ENCODE measurements around the gene ZFP36. TPM values are rescaled to one million over a fixed set of nuclear protein-coding genes. Genes with fewer than 3 reads are reported as not detected.

Gene ZFP36
- total and polyA plus RNA-seq, 2 of the 8 experiments (the other 6 are each of a cell fraction or from before 2014, with no cell fraction given): 4.0 to 10.9 TPM

DNA sequence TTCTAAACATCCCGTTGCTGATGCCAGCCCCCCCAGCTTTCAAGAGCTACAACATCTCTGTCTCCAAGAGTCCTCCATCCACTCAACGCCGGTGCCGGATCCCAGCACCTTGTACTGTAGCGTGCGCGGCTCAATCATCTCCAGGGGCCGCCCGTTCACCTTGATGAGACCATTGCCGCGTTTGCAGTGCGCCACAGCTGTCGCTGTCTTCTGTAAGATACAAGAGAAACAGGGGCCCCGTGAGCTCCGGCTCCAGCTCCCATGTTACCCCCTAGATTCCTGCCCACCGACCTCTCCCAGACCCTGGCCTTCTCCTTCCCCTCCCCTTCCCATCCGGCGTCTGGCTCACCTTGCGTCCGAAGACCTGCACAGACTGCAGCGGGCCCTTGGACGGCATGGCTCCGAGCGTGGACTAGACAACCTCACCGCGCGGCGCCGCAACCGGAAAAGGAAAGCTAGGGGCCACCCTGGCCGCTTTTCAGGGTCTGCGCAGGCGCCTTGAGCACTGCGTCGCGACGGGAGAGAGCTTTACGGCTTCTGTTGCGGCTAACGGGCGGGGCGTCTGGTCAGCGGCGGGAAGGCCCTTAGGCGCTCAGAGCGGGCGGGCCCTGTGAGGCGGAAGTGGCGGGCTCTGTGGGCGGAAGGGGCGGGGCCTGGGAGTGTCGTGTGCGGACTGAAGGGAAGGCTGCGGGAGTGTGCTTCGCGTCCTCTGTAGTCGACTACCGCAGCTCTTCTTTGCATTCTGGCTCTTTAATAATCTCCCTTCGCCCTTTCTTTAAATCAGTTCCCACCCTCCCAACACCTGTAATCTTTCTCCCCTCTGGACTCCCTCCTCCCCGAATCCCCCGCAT lies 29.1 kb downstream of the ZFP36 start, which contains the start of gene RPS16:
Gene RPS16, minus strand, starts transcription at position 451 of the 851 bp plus-strand sequence. Its CDS starts 54 bp downstream, at position 397.
- FAIRE-seq (no peak), DNase-seq (ENCODE audit: low read depth in 1 of 2, low spot score in 2 of 2) (peak; percentile 95 to 97)
- H3K18ac ChIP-seq (ENCODE audit: extremely low read depth, low read length): peak within 1 kb of the TSS; percentile 99
- H3K79me2 ChIP-seq (ENCODE audit: control insufficient read depth in 1 of 2, insufficient read depth in 2 of 2, low read length in 2 of 2): peaks cover 7 to 20% of the 10 kb centered on the region in 2 experiments; a peak in 3 of 4 replicates
- H3K4me1 ChIP-seq (replicated peaks in 1 of 4; ENCODE audit: control insufficient read depth in 3 of 4, insufficient read depth in 4 of 4, low read length in 3 of 4): peaks cover 0 to 10% (median 2%) of the 10 kb centered on the region in 4 experiments; a peak in 6 of 7 replicates
- 2% methylated on average over 56 of the region's 61 CpGs; no CpG with 5 or more reads in 1 of the 2 experiments for WGBS, 2 experiments (ENCODE audit: extremely low coverage in 1 of 2, insufficient coverage in 1 of 2, insufficient read length in 1 of 2, insufficient replicate concordance in 2 of 2, low coverage in 1 of 2, low lambda C conversion rate in 2 of 2, missing lambda C conversion rate in 1 of 2)
- peak within 1 kb of the TSS; percentile 97 to 99 (median 98) for H3K4me3 ChIP-seq (ENCODE audit: extremely low read depth in 1 of 4, insufficient read depth in 2 of 4, low read depth in 3 of 4, low read length in 4 of 4)
- 0 out of 2 replicates have a peak within 1 kb of the TSS, but pooled peaks have one; percentile 75 for H2AK5ac ChIP-seq (ENCODE audit: low read depth, low read length)
- H3K27ac ChIP-seq (ENCODE audit: low read depth, low read length): peak within 1 kb of the TSS; percentile 91
- peak within 1 kb of the TSS; percentile 98 for H2BK5ac ChIP-seq (ENCODE audit: low read depth, low read length)
- H4K91ac ChIP-seq (replicated peaks; ENCODE audit: insufficient read length, low read length): peak within 1 kb of the TSS; percentile 96
- ChIA-PET CTCF (ENCODE audit: partially characterized antibody) (interaction anchor here (0.5 to 1.6 kb wide), 13 partner anchors 9 to 74 kb away, joined by 3 to 11 read pairs (median 5); partner anchors contain the start of genes PLEKHG2 and SUPT5H), POLR2A (ENCODE audit: partially characterized antibody) (interaction anchor here (0.5 to 47.8 kb wide), 35 partner anchors 11 to 398 kb away, joined by 3 to 1154 read pairs (median 7); partner anchors contain the start of genes DLL3, DYRK1B, EID2B and IFNL1)
- H3K9ac ChIP-seq (replicated peaks in 1 of 4; ENCODE audit: extremely low read depth in 1 of 4, low read depth in 3 of 4, low read length in 3 of 4): peak within 1 kb of the TSS; percentile 90 to 97 (median 96)
- H2BK20ac ChIP-seq (ENCODE audit: low read length): no peak within 1 kb of the TSS
- H4K5ac ChIP-seq (ENCODE audit: insufficient read length, low read depth, low read length): peak within 1 kb of the TSS; percentile 97
- H3K36me3 ChIP-seq (ENCODE audit: control insufficient read depth in 2 of 4, insufficient read depth in 4 of 4, low read length in 3 of 4): peaks cover 20 to 30% (median 23%) of the 10 kb centered on the region in 4 experiments
- H2BK120ac ChIP-seq (replicated peaks; ENCODE audit: low read depth, low read length): no peak within 1 kb of the TSS
- H3K79me1 ChIP-seq (ENCODE audit: low read depth, low read length): peaks cover 8% of the 10 kb centered on the region
- no peaks in the 10 kb centered on the region for H3K9me3 ChIP-seq (ENCODE audit: insufficient read depth in 2 of 2, low read depth in 1 of 2, low read length in 1 of 2)
- no peak within 1 kb of the TSS for H2BK15ac ChIP-seq (ENCODE audit: low read length)
- H2AFZ ChIP-seq (ENCODE audit: low read length): no peak within 1 kb of the TSS
- peak within 1 kb of the TSS; percentile 35; the same call in 1 of the 2 replicates for H4K8ac ChIP-seq (ENCODE audit: extremely low read depth, insufficient read depth, low read length)
- H3K4ac ChIP-seq (replicated peaks; ENCODE audit: insufficient read length, low read depth, low read length): peak within 1 kb of the TSS; percentile 40
- H3K4me2 ChIP-seq (ENCODE audit: insufficient read depth in 1 of 2, low read depth in 2 of 2, low read length in 2 of 2): peak within 1 kb of the TSS; percentile 82 to 87
- peak within 1 kb of the TSS; percentile 49 for H3K14ac ChIP-seq (ENCODE audit: insufficient read length)
- H2BK12ac ChIP-seq (ENCODE audit: low read depth, low read length): peak within 1 kb of the TSS; percentile 7; the same call in 1 of the 2 replicates
- no peaks in the 10 kb centered on the region; a peak in 1 of 7 replicates for H3K27me3 ChIP-seq (replicated peaks in 1 of 4; ENCODE audit: control insufficient read depth in 3 of 4, extremely low read depth in 1 of 4, insufficient read depth in 3 of 4, low read length in 3 of 4)
- H4K20me1 ChIP-seq (replicated peaks in 1 of 2; ENCODE audit: control insufficient read depth in 1 of 2, insufficient read depth in 2 of 2, low read length in 2 of 2): peaks cover 2 to 18% of the 10 kb centered on the region in 2 experiments
- H3K23ac ChIP-seq (ENCODE audit: insufficient read length): no peak within 1 kb of the TSS
- peaks cover 8% of the 10 kb centered on the region for H3K23me2 ChIP-seq (ENCODE audit: low read depth, low read length)
- peak within 1 kb of the TSS; percentile 89 for H3K56ac ChIP-seq (replicated peaks; ENCODE audit: insufficient read length, low read depth, low read length)
- TF ChIP-seq POLR2A (IDR thresholded peaks at IDR 0.05; ENCODE audit: control extremely low read depth in 1 of 2, low read depth in 2 of 2, low read length in 2 of 2) (peak; percentile 98 to 100), SUZ12 (IDR thresholded peaks at IDR 0.05; ENCODE audit: low read length) (no peak), CHD1 (IDR thresholded peaks at IDR 0.05; ENCODE audit: low read depth, low read length) (no peak; the same call in 1 of the 2 replicates), SAP30 (IDR thresholded peaks at IDR 0.05; ENCODE audit: insufficient read depth, insufficient replicate concordance, low read length) (peak; percentile 59), ATF3 (IDR thresholded peaks at IDR 0.05; ENCODE audit: insufficient read depth, low read depth, low read length) (peak; percentile 75), KDM4A (IDR thresholded peaks at IDR 0.05; ENCODE audit: low read depth, low read length, severe bottlenecking) (no peak), HDAC6 (IDR thresholded peaks at IDR 0.05; ENCODE audit: low read depth, low read length) (no peak), CREB1 (IDR thresholded peaks at IDR 0.05) (peak; percentile 66), GABPA (IDR thresholded peaks at IDR 0.05; ENCODE audit: borderline replicate concordance, insufficient read depth, low read length) (peak; percentile 78), KDM5A (IDR thresholded peaks at IDR 0.05; ENCODE audit: low read length) (peak; percentile 54; the same call in 1 of the 2 replicates)

Measured in H1 (cell line).